ENCODE data around the gene CFAP70.

The CFAP70 gene

DNA sequence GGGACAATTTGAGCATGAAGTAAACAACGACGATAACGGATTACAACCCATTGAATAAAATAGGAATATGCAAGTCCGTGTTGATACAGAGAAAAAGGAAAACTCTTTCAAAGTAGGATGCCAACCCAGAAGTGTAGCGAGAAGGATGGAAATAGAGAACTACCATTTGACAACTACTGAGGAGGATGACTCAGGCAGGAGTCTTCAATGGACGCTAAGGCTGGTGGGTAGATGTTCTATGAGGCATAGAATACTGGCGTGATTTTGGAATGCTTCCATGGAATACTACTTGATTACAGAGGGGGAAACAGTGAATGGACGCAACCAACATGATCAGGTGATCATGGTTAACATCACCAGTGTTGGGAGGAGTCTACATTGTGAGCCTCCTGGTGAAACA, 828 bp upstream of the CFAP70 start:
- DNase-seq (ENCODE audit: low read depth in 1 of 2, low spot score in 1 of 2): no peak
- H3K27ac ChIP-seq (replicated peaks): peak overlapping the region; percentile 88; the same call in 1 of the 2 replicates
- TF ChIP-seq, protein P1, sequence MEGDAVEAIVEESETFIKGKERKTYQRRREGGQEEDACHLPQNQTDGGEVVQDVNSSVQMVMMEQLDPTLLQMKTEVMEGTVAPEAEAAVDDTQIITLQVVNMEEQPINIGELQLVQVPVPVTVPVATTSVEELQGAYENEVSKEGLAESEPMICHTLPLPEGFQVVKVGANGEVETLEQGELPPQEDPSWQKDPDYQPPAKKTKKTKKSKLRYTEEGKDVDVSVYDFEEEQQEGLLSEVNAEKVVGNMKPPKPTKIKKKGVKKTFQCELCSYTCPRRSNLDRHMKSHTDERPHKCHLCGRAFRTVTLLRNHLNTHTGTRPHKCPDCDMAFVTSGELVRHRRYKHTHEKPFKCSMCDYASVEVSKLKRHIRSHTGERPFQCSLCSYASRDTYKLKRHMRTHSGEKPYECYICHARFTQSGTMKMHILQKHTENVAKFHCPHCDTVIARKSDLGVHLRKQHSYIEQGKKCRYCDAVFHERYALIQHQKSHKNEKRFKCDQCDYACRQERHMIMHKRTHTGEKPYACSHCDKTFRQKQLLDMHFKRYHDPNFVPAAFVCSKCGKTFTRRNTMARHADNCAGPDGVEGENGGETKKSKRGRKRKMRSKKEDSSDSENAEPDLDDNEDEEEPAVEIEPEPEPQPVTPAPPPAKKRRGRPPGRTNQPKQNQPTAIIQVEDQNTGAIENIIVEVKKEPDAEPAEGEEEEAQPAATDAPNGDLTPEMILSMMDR (IDR thresholded peaks at IDR 0.05; ENCODE audit: insufficient read depth, low read length): no peak
- no peak for TF ChIP-seq GABPA (IDR thresholded peaks at IDR 0.05; ENCODE audit: low read depth)
- TF ChIP-seq, protein P2, sequence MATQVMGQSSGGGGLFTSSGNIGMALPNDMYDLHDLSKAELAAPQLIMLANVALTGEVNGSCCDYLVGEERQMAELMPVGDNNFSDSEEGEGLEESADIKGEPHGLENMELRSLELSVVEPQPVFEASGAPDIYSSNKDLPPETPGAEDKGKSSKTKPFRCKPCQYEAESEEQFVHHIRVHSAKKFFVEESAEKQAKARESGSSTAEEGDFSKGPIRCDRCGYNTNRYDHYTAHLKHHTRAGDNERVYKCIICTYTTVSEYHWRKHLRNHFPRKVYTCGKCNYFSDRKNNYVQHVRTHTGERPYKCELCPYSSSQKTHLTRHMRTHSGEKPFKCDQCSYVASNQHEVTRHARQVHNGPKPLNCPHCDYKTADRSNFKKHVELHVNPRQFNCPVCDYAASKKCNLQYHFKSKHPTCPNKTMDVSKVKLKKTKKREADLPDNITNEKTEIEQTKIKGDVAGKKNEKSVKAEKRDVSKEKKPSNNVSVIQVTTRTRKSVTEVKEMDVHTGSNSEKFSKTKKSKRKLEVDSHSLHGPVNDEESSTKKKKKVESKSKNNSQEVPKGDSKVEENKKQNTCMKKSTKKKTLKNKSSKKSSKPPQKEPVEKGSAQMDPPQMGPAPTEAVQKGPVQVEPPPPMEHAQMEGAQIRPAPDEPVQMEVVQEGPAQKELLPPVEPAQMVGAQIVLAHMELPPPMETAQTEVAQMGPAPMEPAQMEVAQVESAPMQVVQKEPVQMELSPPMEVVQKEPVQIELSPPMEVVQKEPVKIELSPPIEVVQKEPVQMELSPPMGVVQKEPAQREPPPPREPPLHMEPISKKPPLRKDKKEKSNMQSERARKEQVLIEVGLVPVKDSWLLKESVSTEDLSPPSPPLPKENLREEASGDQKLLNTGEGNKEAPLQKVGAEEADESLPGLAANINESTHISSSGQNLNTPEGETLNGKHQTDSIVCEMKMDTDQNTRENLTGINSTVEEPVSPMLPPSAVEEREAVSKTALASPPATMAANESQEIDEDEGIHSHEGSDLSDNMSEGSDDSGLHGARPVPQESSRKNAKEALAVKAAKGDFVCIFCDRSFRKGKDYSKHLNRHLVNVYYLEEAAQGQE (IDR thresholded peaks at IDR 0.05; ENCODE audit: insufficient replicate concordance, low read depth): no peak
- no peak for TF ChIP-seq POLR2AphosphoS5 (IDR thresholded peaks at IDR 0.05; ENCODE audit: low read depth)
- no peak for TF ChIP-seq SPI1 (IDR thresholded peaks at IDR 0.05; ENCODE audit: borderline replicate concordance, low read depth)
- H3K27me3 ChIP-seq (ENCODE audit: insufficient read depth, poor library complexity, severe bottlenecking): no peaks in the 10 kb centered on the region
- no peak overlapping the region for H3K4me3 ChIP-seq (replicated peaks; ENCODE audit: insufficient read depth, low read length)

DNA sequence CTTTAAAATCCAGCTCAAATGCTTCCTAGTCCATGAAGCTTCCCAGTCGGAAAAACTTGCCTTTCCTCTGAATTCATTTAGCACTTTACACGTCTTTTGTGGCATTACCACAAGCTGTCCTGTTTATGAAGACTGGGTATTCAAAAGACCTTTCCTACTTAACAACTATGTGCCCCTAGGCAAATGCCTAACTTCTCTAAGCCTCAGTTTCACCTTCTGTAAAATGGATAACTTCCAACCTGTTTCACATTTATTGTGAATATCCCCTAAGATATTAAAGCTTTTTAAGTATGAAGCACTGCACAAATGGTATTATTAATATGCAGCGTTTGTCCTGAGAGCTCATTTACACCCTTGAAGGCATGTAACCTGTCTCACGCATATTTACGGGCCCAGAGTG, 843 bp downstream of the CFAP70 start:
- TF ChIP-seq, protein P2 (IDR thresholded peaks at IDR 0.05; ENCODE audit: insufficient replicate concordance, low read depth): no peak
- TF ChIP-seq POLR2AphosphoS5 (IDR thresholded peaks at IDR 0.05; ENCODE audit: low read depth): no peak
- TF ChIP-seq, protein P1 (IDR thresholded peaks at IDR 0.05; ENCODE audit: insufficient read depth, low read length): no peak
- TF ChIP-seq SPI1 (IDR thresholded peaks at IDR 0.05; ENCODE audit: borderline replicate concordance, low read depth): no peak
- no peak for TF ChIP-seq GABPA (IDR thresholded peaks at IDR 0.05; ENCODE audit: low read depth)
- no peak for DNase-seq (ENCODE audit: low read depth in 1 of 2, low spot score in 1 of 2)
- H3K4me3 ChIP-seq (replicated peaks; ENCODE audit: insufficient read depth, low read length): peak overlapping the region; percentile 65
- no peaks in the 10 kb centered on the region for H3K27me3 ChIP-seq (ENCODE audit: insufficient read depth, poor library complexity, severe bottlenecking)
- H3K27ac ChIP-seq (replicated peaks): peak overlapping the region; percentile 88

DNA sequence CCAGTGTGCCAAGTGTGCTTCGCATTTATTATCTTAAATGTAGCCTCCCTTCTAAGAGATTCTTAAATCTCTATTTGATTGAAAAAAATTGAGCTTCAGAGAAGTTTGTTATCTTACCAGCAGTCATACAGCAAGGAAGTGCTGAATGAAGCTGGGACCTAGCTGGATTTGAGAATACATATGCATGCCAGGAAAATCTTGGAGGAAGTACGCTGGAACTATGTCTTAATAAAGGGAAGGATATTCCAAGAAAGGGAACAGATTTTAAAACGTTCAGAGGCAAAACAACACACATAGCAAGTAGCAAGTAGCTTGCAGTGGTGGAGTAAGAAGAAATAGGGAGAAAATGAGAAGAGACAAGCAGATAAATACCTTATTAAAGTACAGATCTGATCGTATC, 1.5 kb downstream of the CFAP70 start:
- H3K27me3 ChIP-seq (ENCODE audit: insufficient read depth, poor library complexity, severe bottlenecking): no peaks in the 10 kb centered on the region
- TF ChIP-seq, protein P2 (IDR thresholded peaks at IDR 0.05; ENCODE audit: insufficient replicate concordance, low read depth): no peak
- TF ChIP-seq GABPA (IDR thresholded peaks at IDR 0.05; ENCODE audit: low read depth): no peak
- TF ChIP-seq, protein P1 (IDR thresholded peaks at IDR 0.05; ENCODE audit: insufficient read depth, low read length): no peak
- TF ChIP-seq SPI1 (IDR thresholded peaks at IDR 0.05; ENCODE audit: borderline replicate concordance, low read depth): no peak
- no peak for TF ChIP-seq POLR2AphosphoS5 (IDR thresholded peaks at IDR 0.05; ENCODE audit: low read depth)
- H3K27ac ChIP-seq (replicated peaks): no peak overlapping the region
- no peak overlapping the region for H3K4me3 ChIP-seq (replicated peaks; ENCODE audit: insufficient read depth, low read length)
- DNase-seq (ENCODE audit: low read depth in 1 of 2, low spot score in 1 of 2): no peak
